A549 treated with dexamethasone at 1 μM for 4 hours (cell line): ENCODE results near the gene PHF21B. TPM values are rescaled to one million over a fixed set of nuclear protein-coding genes. Genes with fewer than 3 reads are reported as not detected.

ENCODE experiments used
- total RNA-seq: library from RNA; stranded (reverse); fragments of 200-300 nt; extraction: Qiagen RNA extraction; gene quantifications from 5 replicates; pipeline ENCODE4 v1.2.3, GENCODE V29; 2022

PHF21B gene
- total RNA-seq: 0.64 to 0.92 TPM (median 0.88 TPM) in 5 replicates

DNA sequence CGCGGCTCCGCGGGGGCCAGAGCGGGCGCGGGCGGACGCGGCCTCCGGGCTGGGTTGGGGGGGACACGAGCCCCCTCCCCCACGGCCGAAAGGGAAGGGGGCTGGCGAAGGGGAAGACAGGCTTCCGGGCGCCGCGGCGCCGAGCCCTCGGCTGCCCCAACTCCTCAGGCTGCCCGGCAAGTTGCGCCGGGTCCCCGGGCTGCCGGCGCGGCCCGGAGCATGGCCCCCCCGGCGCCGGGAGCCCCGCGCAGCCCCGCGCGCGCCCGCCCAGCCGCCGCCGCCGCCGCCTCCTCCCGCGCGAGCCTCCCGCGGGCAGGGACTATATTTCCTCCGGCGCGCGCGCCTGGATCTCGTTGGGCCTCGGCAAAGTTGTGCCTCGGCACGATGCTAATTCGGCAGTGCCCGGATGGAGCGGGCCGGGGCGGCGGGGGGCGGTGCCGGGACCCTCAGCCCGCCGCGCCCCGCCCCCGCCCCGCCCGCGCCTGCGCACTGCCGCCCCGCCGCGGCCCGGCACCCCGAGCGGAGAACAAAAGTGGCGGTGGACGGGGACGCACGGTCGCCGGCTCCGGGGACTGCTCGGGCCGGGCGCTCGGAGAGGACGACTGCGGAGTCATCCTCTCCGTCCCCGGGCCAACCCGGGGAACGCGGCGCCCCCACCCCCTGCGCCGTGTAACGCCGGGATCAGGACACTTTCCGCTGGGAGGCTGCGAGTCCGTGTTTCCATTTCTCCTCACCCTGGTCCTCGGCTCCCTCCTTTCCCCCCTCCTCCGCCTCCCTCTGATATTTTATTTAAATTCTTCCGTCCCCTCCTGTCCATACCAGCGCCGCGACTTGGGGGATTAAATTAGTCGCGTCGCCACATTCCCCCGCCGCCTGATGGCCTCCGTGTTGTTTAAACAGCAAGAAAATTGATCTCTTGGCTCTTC is at the start of gene PHF21B:
Gene PHF21B, minus strand, starts transcription at position 400 of the 926 bp plus-strand sequence. CDS start 456 bp downstream, outside the sequence.

Other genes starting within 250 kb of the PHF21B start
- gene NUP50, start 153.9 kb upstream of the PHF21B start, total RNA-seq: 26.1 to 36.4 TPM (median 33.7 TPM) in 5 replicates
- 57.9 to 78.1 TPM (median 77.3 TPM) in 5 replicates for gene KIAA0930, start 230.9 kb upstream of the PHF21B start, total RNA-seq